Measurements from ENCODE around the gene RPL36AL.
"Not testable (repeated sequence)": the region's sequence is repeated elsewhere in the genome, so short reads cannot be mapped to it uniquely, and the experiment has no call there.

Gene RPL36AL

DNA sequence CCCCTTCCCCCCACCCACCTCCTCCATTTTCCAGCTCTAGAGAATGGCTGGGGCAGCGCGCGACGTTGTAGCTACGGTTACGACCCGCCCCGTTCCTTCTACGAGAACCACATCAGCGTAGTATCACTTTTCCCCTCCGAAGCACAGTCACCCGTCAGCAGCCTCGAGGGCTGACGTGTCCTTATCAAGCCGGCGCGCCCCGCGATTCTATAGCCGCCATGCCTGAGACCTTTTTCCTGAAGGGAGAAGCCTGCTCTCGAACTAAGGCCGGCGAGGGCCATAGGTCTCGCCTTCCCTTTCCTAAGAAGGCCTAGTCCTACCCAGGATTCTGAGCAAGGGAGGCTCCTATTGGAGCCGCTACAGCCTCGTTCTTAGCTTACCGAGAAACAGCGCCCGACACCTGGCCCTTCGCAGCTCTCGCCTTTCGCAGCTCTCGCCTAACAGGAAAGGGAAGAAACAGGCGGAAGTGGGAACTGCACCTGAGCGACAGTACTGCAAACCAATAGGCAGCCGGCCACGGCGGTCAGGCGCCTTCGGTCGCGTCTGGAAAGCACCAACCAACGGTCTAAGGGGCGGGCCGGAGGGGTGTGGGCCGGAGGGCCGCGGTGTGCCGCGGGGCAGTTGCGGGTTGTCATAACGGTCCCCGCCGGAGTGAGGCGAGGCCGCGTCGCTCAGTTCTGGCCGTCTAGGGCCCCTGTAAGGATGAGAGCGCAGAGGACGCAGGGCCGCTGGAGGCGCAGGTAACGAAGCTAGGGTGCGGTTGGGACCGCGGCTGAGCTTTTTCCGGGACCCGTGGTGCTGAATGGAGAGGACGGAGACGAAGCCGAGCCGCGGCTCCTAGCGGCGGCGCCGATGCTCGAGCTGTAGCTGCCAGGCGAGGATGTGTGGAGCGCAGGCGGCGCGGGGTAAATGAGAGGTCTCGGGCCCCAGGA, at the start of gene RPL36AL, which contains the start of gene MGAT2:
RPL36AL (minus strand) TSS at position 445 of the 932 bp plus-strand sequence. CDS start 1,522 bp downstream, outside the sequence.
MGAT2 (plus strand) TSS at position 618 of the 932 bp plus-strand sequence. CDS start 470 bp downstream, outside the sequence.
- DNase-seq: peak; percentile 94

DNA sequence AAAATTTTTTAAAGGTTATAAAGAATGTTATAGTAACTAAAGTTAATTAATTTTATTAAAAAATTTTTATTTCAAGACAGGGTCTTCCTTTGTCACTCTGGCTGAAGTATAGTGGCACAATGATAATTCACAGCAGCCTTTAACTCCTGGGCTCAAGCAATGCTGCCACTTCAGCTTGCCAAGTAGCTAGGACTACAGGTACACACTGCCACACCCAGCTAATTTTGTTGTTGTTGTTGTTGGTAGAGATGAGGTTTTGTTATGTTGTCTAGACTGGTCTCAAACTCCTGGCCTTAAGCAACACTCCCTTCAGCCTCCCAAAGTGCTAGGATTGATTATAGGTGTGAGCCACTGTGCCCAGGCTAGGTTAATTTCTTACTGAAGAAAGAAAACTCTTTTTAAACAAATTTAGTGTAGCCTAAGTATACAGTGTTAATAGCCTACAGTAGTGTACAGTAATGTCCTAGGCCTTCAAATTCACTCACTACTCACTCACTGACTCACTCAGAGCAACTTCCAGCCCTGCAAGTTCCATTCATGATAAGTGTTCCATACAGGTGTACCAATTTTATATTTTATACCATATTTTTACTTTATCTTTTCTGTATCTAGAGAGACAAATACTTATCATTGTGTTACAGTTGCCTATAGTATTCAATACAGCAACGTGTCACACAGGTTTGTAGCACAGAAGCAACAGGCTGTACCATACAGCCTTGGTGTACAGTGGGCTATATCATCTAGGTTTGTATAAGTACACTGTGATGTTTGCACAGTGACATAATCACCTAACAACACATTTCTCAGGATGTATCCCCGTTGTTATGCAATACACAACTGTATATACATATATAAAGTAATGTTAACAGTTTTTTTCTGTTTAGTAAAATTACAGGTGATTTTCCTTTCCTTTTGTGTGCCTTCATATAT, 39.4 kb upstream of the RPL36AL start:
- no peak for DNase-seq

GRCh38 chr14:49657500-49657899, 37.1 kb upstream of the RPL36AL start:
- DNase-seq: not testable (repeated sequence)

DNA sequence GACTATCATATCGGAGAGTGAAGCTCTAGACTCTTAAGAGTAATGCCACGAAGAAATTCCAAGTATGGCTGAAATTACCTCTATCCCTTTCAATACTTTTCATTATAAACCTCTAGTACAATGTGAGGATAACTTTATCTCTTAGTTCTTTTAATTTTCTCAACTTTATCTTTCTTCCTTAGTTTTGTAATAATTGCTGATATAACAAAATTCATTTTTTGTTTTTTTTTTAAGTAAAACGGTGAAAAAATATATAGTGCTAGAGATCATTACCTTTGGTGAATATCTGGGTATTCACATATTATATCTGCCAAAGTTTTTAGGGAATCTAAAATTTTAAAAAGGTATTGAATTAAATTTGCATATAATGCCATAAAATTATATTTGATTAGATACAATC, 34.1 kb upstream of the RPL36AL start:
- DNase-seq: no peak

DNA sequence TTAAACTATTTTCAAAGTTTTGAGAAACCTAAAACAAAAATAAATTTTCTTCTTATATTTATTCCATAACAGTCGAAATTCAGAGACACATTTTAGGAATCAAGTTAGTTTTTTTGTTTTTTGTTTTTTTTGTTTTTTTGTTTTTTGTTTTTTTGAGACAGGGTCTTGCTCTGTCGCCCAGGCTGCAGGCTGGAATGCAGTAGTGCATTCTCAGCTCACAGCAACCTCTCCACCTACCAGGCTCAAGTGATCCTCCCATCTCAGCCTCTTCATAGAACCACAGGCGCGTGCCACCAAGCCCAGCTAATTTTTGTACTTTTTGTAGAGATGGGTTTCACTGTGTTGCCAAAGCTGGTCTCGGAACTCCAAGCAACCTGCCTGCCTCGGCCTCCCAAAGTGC, 33.1 kb upstream of the RPL36AL start:
- DNase-seq: no peak

- DNase-seq: no peak
These were observed 21.7 kb upstream of the RPL36AL start for GRCh38 chr14:49642163-49642562.

GRCh38 chr14:49641697-49642129, 21.3 kb upstream of the RPL36AL start:
- DNase-seq: no peak

DNA sequence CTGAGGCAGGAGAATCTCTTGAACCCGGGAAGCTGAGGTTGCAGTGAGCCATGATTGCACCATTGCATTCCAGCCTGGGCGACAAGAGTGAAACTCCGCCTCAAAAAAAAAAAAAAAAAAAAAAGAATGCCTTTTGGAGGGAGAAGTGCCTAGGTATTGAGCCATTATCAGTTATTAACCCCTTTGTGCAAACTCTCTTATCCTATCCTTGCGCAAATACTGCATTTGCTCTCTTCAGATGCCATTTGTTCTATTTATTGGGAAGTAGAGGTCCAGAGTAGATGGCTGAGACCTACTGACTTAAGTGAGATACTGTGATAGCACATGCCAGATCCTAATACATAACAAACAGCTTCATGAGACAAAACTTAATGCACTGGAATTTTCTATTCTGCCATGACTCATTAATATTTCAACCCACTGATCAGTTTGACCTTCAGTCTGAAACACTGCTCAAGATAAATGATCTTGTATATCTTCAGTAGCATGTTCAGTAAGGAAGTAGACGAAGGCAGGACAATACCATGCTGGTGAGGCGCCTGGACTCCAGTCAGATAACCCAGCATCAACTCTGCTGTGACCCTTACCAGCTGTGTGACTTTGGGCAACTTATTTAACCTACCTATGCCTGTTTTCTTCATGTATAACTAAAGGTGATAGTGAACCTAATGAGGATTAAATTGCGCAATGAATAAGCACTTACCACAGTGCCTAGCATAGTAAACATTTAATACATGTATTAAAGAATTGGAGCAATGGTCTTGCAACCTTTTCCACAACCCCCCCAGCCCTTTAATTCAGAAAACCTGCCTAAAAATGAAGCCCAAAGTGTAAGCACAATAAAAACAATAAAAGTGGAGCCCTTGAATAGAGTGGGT, 20.4 kb upstream of the RPL36AL start:
- no peak for DNase-seq

DNA sequence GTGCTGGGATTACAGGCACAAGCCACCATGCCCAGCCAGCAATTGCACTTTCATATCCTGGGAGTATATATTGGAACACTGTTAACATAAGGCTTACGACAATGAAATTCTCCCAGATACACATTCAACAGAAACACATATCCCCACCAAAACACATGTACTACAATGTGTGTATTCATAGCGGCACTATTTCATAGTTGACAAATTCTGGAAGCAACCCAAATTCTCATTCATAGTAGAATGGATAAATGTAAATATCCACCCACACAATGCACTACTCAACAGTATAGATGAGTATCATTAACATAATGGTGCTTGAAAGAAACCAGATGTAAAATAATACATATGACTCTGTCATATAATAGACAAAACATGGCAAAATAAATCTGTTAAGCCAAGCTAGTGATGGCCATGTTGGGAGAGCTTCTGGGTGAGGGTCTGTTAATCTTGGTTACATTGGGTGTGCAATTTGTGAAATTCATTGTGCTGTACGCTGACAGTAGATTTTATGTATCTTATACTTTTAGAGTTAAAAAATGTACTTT, 17.2 kb upstream of the RPL36AL start:
- no peak for DNase-seq

GRCh38 chr14:49636866-49637265, 16.4 kb upstream of the RPL36AL start:
- DNase-seq: no peak

DNA sequence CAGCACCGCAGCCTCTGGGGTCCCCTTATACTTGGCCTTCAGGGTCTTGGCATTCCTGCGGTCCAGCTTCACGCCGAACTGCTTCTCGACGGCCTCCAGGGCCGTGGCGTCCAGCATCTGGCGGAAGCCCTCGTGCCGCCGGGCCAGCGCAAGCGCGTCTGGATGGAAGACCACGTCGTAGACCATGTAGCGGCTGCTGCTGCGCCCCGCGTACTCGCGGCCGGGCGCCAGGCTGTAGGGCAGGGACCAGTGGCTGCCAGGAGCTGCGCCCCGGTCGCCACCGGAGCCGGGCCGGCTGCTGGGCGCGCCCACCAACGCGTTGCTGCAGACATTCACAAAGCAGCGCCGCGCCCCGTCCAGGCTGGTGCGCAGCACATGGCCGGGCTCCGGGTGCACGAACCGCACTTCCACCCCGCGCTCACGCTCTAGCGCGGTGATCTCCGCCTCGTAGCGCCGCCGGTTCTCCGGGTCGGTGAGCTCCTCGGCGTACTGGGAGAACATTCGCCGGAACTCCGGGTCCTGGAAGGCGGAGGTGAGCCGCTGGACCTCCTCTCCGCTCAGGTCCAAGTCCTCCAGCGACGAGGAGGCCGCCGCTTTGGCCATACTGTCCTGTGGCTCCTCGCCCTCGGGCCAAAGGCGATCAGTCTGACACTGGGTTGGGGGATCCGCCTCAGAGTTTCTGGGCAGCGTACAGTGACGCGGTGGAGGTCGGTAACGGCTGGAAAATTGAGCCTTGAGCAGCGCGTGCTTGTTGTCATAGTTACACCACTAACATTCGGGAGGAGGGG, 14.3 kb upstream of the RPL36AL start, which contains the start of gene DNAAF2:
DNAAF2 (minus strand) TSS at position 698 of the 788 bp plus-strand sequence; CDS start at position 603, 95 bp downstream.
- DNase-seq: peak; percentile 63

DNA sequence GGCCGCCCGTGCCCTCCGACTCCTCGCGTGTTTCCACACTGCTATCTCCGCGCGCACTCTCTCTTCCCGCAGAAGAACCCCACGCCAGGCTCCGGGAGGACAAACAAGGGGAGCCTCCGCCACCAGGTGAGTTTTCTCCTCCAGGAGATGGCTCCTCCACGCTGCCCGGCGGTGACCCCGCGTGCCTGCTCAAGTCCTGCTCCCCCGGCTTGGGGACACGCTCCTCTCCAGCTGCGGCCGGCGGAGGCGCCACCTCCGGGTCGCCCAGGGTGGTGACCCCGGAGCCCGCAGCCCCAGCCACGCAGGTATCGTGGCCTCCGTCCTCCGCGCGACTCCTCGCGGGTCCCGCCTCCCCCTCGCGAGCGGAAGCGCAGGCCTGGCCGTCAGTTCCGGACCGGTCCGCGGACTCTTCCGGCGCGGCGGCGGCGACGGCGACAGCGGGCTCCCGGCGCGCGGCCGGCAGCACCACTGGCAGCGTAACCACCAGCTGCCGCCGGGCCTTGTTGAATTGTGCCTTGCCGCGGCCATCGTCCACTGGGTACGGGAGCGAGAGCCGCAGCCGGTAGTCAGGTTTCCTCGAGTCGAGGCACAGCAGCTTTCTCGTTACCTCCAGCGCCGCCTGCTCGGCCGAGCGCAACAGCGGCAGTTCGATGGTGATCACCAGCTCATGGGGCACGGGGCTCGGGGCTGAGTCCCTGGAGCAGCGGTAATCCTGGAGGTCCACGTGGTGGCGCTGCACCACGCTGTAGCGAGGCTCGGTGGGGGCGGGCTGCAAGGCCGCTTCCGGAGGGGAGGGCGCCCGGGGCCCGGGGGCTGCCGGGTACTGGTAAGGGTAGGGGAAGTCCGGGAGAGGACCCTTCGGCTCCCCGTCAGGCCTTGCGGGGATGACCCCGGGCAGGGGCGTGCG, 13.5 kb upstream of the RPL36AL start:
- DNase-seq: peak; percentile 96

GRCh38 chr14:49623941-49624839, 3.8 kb upstream of the RPL36AL start:
- no peak for DNase-seq

- DNase-seq: no peak
These were observed 3.0 kb upstream of the RPL36AL start for GRCh38 chr14:49623387-49623786.

DNA sequence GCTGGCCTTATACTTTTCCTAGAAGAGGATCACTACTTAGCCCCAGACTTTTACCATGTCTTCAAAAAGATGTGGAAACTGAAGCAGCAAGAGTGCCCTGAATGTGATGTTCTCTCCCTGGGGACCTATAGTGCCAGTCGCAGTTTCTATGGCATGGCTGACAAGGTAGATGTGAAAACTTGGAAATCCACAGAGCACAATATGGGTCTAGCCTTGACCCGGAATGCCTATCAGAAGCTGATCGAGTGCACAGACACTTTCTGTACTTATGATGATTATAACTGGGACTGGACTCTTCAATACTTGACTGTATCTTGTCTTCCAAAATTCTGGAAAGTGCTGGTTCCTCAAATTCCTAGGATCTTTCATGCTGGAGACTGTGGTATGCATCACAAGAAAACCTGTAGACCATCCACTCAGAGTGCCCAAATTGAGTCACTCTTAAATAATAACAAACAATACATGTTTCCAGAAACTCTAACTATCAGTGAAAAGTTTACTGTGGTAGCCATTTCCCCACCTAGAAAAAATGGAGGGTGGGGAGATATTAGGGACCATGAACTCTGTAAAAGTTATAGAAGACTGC, 1.7 kb upstream of the RPL36AL start:
- DNase-seq: no peak

- peak; percentile 63 for DNase-seq
These were observed 872 bp upstream of the RPL36AL start for GRCh38 chr14:49621114-49621881.

DNA sequence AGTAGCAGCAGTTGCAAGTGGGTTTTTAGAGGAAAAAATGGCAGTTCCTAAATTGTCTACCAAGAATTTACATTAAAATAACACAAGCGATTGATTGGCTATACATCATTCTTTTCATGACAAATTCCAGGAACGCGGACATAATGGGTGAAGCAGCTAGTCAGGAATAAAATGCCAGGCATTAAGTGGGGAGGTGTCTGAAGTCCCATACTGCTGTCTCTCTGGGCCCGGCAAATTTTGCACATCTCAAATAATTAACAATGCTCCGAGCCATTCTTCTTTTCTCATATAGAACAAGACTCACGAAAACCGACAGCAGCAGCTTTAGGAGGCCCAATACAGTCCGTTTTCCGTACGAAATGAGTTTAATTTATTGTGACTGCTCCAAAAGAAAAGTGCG, 696 bp downstream of the RPL36AL start:
- DNase-seq: no peak
